H1 (cell line): ENCODE results near the gene LRRC27.

Experiments used
- CHD2 ChIP-seq: IDR thresholded peaks from 2 replicates; pipeline ENCODE4 v1.6.1; 2012; ENCODE audit warnings: low read length, improper control_type of control experiment
- GABPA ChIP-seq: IDR thresholded peaks from 2 replicates; pipeline ENCODE4 v1.6.1; 2011; ENCODE audit warnings: mild to moderate bottlenecking, low read length, moderate library complexity, borderline replicate concordance; ENCODE audit not compliant: insufficient read depth
- JUN ChIP-seq: IDR thresholded peaks from 2 replicates; pipeline ENCODE4 v1.6.1; 2011; ENCODE audit warnings: low read depth, mild to moderate bottlenecking, improper control_type of control experiment, low read length
- JUND ChIP-seq: IDR thresholded peaks from 2 replicates; pipeline ENCODE4 v1.6.1; 2011; ENCODE audit warnings: mild to moderate bottlenecking, improper control_type of control experiment, low read length
- MAFK ChIP-seq: IDR thresholded peaks from 2 replicates; pipeline ENCODE4 v1.6.1; 2012; ENCODE audit warnings: low read depth, mild to moderate bottlenecking, improper control_type of control experiment, low read length
- NRF1 ChIP-seq: IDR thresholded peaks from 2 replicates; pipeline ENCODE4 v1.6.1; 2011; ENCODE audit warnings: mild to moderate bottlenecking, low read depth, low read length, improper control_type of control experiment
- PHF8 ChIP-seq: fragments of 200-600 bp; sonication (generic); conservative IDR thresholded peaks from 2 replicates; pipeline ENCODE4 v1.7.1; 2012; ENCODE audit warnings: low read depth, mild to moderate bottlenecking, inconsistent platforms, low read length, moderate library complexity
- POLR2AphosphoS5 ChIP-seq: IDR thresholded peaks from 2 replicates; pipeline ENCODE4 v1.6.1; 2011; ENCODE audit warnings: low read depth, low read length
- RFX5 ChIP-seq: IDR thresholded peaks from 2 replicates; pipeline ENCODE4 v1.6.1; 2011; ENCODE audit warnings: low read depth, low read length, improper control_type of control experiment, borderline replicate concordance
- SP4 ChIP-seq: IDR thresholded peaks from 2 replicates; pipeline ENCODE4 v1.6.1; 2012; ENCODE audit warnings: low read length, inconsistent platforms
- YY1 ChIP-seq: IDR thresholded peaks from 2 replicates; pipeline ENCODE4 v1.6.1; 2011; ENCODE audit warnings: low read depth, mild to moderate bottlenecking, low read length
- TF ChIP-seq, protein P1 (sequence below), 3 experiments: IDR thresholded peaks; 1 replicate in 2 of 3; 2 replicates in 1 of 3; pipeline versions ENCODE4 v1.5.1 to v1.6.1; 2011; ENCODE audit warnings: low read length in 3 of 3, mild to moderate bottlenecking in 3 of 3, inconsistent platforms in 2 of 3, low read depth in 1 of 3, moderate library complexity in 1 of 3; ENCODE audit not compliant: insufficient read depth in 1 of 3; ENCODE audit errors: control extremely low read depth in 1 of 3
- TF ChIP-seq, protein P2 (sequence below): IDR thresholded peaks from 2 replicates; pipeline ENCODE4 v1.6.1; 2012; ENCODE audit warnings: inconsistent platforms

DNA sequence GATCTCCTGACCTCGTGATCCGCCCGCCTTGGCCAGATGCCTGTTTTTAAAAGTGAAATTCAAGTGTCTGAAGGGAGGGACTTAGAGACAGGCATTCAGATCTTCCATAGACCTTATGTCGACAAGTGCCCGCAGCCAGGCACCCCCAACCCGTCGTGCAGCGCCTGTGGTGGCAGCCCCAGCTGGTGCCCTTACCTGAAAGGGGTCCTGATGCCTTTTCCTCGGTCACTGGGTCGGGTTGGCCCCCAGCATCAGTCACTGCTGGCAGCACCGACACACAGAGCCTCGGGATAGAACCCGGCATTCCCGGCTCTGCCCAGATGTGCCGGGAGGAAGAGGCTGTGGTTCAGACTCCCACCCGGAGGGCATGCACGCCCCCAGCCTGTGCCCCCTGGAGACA lies 23.3 kb downstream of the LRRC27 start:
- TF ChIP-seq, protein P1, sequence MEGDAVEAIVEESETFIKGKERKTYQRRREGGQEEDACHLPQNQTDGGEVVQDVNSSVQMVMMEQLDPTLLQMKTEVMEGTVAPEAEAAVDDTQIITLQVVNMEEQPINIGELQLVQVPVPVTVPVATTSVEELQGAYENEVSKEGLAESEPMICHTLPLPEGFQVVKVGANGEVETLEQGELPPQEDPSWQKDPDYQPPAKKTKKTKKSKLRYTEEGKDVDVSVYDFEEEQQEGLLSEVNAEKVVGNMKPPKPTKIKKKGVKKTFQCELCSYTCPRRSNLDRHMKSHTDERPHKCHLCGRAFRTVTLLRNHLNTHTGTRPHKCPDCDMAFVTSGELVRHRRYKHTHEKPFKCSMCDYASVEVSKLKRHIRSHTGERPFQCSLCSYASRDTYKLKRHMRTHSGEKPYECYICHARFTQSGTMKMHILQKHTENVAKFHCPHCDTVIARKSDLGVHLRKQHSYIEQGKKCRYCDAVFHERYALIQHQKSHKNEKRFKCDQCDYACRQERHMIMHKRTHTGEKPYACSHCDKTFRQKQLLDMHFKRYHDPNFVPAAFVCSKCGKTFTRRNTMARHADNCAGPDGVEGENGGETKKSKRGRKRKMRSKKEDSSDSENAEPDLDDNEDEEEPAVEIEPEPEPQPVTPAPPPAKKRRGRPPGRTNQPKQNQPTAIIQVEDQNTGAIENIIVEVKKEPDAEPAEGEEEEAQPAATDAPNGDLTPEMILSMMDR (IDR thresholded peaks at IDR 0.05; ENCODE audit: control extremely low read depth in 1 of 3, insufficient read depth in 1 of 3, low read depth in 1 of 3, low read length in 3 of 3) = no peak
- no peak for TF ChIP-seq NRF1
- TF ChIP-seq PHF8 = no peak
- TF ChIP-seq GABPA = no peak
- TF ChIP-seq RFX5 = no peak
- no peak for TF ChIP-seq CHD2
- no peak for TF ChIP-seq SP4
- no peak for TF ChIP-seq JUND
- TF ChIP-seq MAFK = no peak
- no peak for TF ChIP-seq YY1
- TF ChIP-seq JUN = no peak
- TF ChIP-seq, protein P2, sequence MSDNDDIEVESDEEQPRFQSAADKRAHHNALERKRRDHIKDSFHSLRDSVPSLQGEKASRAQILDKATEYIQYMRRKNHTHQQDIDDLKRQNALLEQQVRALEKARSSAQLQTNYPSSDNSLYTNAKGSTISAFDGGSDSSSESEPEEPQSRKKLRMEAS = no peak
- no peak for TF ChIP-seq POLR2AphosphoS5
